HG03159 (cell line): Measurements from ENCODE around the gene DCTN2.
"Not testable (repeated sequence)": the region's sequence is repeated elsewhere in the genome, so short reads cannot be mapped to it uniquely, and the experiment has no call there.

ENCODE experiments used
- ATAC-seq: cut with Tn5 transposase; IDR thresholded peaks from one replicate; pipeline ENCODE4 v1.9.1; 2021; ENCODE audit warnings: mild to moderate bottlenecking, moderate library complexity; ENCODE audit not compliant: unreplicated experiment

DCTN2 gene

GRCh38 chr12:57577981-57578758 is 31.2 kb upstream of the DCTN2 start:
- no peak for ATAC-seq

- ATAC-seq = no peak
Observed at GRCh38 chr12:57576613-57577160, 29.7 kb upstream of the DCTN2 start.

GRCh38 chr12:57575771-57576612 is 29.0 kb upstream of the DCTN2 start:
- no peak for ATAC-seq

GRCh38 chr12:57574795-57575194 is 27.8 kb upstream of the DCTN2 start:
- ATAC-seq = no peak

- no peak for ATAC-seq
Observed at GRCh38 chr12:57571926-57572762, 25.2 kb upstream of the DCTN2 start.

GRCh38 chr12:57570438-57570837 is 23.4 kb upstream of the DCTN2 start:
- ATAC-seq = not testable (repeated sequence)

GRCh38 chr12:57569858-57570257 is 22.9 kb upstream of the DCTN2 start:
- ATAC-seq = no peak

GRCh38 chr12:57568838-57569237 is 21.8 kb upstream of the DCTN2 start:
- no peak for ATAC-seq

GRCh38 chr12:57564178-57564740 is 17.3 kb upstream of the DCTN2 start:
- no peak for ATAC-seq

GRCh38 chr12:57563358-57563757 is 16.4 kb upstream of the DCTN2 start:
- ATAC-seq = no peak

GRCh38 chr12:57561117-57561516 is 14.1 kb upstream of the DCTN2 start:
- not testable (repeated sequence) for ATAC-seq

GRCh38 chr12:57560516-57560915 is 13.5 kb upstream of the DCTN2 start:
- ATAC-seq = no peak

GRCh38 chr12:57558864-57559263 is 11.9 kb upstream of the DCTN2 start:
- no peak for ATAC-seq

- no peak for ATAC-seq
Observed at GRCh38 chr12:57554897-57555296, 7.9 kb upstream of the DCTN2 start.

GRCh38 chr12:57554453-57554852 is 7.5 kb upstream of the DCTN2 start:
- ATAC-seq = no peak

GRCh38 chr12:57553343-57554202 is 6.6 kb upstream of the DCTN2 start:
- ATAC-seq = no peak

- no peak for ATAC-seq
Observed at GRCh38 chr12:57552835-57553313, 5.9 kb upstream of the DCTN2 start.

- ATAC-seq = no peak
Observed at GRCh38 chr12:57552306-57552651, 5.3 kb upstream of the DCTN2 start.

- ATAC-seq = no peak
Observed at GRCh38 chr12:57551637-57552305, 4.8 kb upstream of the DCTN2 start.
